Stimulated activated CD4-positive, alpha-beta T cell treated with anti-CD3 and anti-CD28 coated beads, TNF-alpha, amount 100 ng/mL, for 24 hours (primary cell): ENCODE measurements around the gene SELENOI.
"Not testable (repeated sequence)": the region's sequence is repeated elsewhere in the genome, so short reads cannot be mapped to it uniquely, and the experiment has no call there.

ENCODE experiments used
- DNase-seq, 3 experiments: peaks; one replicate each; pipeline ENCODE4 v3.0.0-alpha.2; 2020; ENCODE audit warnings: low read depth in 3 of 3

SELENOI gene

GRCh38 chr2:26356111-26356510, 10.2 kb downstream of the SELENOI start:
- DNase-seq: no peak

DNA sequence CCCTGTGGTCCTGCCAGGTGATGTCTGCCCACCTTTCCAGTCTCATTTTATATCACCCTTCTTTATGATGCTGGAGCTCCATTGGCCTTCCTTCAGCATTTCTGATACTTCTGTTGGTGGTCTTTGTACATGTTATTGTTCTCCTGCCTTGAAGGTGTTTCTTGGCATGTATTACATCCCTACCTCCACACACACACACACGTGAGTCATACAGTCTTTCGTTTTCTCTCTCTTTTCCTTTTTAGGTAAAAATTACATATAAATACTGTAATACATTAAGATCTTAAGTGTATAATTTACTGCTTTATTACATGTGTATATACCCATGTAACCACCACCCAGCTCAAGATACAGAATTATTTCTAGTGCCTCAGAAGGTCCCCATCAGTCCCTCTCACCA, 10.8 kb downstream of the SELENOI start:
- DNase-seq: no peak

DNA sequence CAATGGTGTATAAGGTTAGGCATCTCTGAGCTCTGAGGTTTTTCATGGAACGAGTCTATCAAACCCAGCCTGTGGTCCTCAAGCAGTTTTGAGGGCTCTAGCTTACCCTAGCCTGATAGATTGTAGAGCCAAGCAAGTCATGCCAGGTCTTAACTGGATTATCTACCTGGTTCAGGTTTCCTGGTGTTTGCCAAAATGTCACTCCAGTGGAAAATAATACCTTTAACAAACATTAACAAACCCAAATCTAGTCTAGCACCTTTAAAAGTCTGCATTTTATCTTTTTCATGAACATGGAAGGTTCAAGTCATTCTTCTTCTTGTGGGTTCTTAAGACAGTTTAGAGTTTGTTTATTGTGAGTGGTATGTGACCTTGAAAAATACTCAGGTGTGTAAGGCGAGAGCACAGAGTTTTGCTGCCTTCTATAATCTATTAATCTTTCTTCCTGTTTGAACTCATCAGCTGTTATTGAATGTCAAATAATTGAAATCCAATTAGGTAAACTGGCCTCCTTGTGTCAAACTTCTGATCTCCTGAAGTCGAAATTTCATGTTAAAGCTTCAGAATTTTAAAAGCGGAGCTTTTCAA, 14.0 kb downstream of the SELENOI start:
- no peak for DNase-seq

GRCh38 chr2:26363323-26363722, 17.4 kb downstream of the SELENOI start:
- DNase-seq: no peak

- DNase-seq: no peak
These were observed 18.0 kb downstream of the SELENOI start for GRCh38 chr2:26363958-26364357.

DNA sequence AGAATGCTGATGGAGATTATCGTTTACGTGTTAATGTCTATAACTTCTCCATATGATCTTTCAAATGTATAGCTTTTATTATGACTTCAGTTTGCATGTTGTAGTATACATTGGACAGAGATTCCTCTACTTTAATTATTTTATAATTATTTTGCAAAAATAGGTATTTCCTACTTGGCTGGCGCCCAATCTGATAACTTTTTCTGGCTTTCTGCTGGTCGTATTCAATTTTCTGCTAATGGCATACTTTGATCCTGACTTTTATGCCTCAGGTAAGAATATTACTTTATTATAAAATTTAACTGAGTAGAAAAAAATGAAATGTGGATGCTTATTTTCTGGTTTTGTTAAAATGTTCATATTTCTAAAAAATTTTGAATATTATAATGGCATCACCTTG, 18.7 kb downstream of the SELENOI start:
- no peak for DNase-seq

DNA sequence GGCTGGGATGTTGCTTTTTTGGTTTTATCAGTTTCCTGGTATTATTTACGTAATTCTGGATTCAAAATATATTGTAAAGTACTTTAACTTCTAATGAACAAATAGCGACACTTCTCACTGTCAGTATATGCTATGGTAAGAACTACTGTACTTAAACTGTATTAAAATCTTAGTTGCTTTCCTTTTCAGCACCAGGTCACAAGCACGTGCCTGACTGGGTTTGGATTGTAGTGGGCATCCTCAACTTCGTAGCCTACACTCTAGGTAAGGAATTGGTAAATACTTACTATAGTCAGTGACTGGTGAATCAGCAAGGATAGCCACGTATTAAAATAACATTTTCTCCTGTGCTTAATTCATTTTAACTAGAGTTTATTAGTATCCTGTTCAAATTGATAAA, 21.0 kb downstream of the SELENOI start:
- no peak for DNase-seq

GRCh38 chr2:26369664-26370063, 23.7 kb downstream of the SELENOI start:
- not testable (repeated sequence) for DNase-seq

DNA sequence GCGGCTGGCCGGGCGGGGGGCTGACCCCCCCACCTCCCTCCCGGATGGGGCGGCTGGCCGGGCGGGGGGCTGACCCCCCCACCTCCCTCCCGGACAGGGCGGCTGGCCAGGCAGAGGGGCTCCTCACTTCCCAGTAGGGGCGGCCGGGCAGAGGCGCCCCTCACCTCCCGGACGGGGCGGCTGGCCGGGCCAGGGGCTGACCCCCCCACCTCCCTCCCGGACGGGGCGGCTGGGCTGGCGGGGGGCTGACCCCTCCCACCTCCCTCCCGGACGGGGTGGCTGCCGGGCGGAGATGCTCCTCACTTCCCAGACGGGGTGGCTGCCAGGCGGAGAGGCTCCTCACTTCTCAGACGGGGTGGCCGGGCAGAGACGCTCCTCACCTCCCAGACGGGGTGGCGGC, 25.0 kb downstream of the SELENOI start:
- DNase-seq: not testable (repeated sequence)

- no peak for DNase-seq
These were observed 30.9 kb downstream of the SELENOI start for GRCh38 chr2:26376799-26377198.

GRCh38 chr2:26380281-26380680, 34.3 kb downstream of the SELENOI start:
- no peak for DNase-seq

DNA sequence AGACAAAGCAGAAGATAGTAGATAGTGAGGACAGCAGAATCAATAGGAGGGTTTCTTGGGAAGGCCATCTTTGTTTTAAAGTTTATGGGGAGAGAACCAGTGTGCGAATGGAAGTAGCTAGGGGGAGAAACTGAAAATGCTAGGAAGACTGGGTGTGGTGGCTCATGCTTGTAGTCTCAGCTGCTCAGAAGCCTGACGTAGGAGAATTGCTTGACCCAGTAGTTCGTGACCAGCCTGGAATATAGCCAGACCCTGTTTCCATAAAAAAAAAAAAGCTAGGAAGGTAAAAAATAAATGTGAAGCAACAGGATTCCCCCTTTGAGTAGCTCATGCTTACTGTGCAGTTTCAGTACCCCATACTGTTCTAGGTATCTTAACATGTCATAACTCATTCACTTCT, 36.6 kb downstream of the SELENOI start:
- no peak for DNase-seq

DNA sequence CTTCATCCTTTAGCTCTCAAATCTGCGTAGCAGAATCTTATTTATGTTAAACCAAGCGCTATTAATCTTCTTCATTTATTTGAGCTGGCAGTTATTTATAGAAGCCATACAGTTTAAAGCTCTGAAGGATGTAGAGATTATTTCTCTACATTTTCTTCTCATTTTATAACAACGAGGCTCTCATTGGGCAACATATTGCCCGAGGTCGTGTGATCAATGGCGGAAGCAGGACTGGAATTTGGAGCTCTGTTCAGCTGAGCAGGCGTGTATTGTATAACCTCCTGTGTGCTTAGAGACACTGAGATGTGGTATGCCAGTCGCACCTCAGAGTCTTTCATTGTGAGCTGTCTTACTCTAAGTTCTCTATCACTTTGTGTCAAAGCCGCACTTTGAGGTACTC, 38.2 kb downstream of the SELENOI start:
- no peak for DNase-seq

- DNase-seq: no peak
These were observed 38.7 kb downstream of the SELENOI start for GRCh38 chr2:26384597-26384996.

DNA sequence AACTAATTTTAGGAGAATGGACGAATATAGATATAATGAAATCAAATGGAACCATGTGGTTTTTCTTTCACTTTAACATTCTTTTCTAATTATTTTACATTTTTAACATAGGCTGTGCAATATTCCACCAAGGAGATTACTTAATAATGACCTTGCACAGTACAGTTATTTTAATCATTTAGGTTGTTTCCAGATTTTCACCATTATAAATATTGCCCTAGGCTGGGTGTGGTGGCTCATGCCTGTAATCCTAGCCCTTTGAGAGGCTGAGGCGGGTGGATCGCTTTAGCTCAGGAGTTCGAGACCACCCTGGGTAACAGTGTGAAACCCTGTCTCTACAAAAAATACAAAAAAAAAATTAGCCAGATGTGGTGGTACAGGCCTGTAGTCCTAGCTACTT, 41.2 kb downstream of the SELENOI start:
- no peak for DNase-seq

- DNase-seq: no peak
These were observed 48.8 kb downstream of the SELENOI start for GRCh38 chr2:26394694-26395093.

DNA sequence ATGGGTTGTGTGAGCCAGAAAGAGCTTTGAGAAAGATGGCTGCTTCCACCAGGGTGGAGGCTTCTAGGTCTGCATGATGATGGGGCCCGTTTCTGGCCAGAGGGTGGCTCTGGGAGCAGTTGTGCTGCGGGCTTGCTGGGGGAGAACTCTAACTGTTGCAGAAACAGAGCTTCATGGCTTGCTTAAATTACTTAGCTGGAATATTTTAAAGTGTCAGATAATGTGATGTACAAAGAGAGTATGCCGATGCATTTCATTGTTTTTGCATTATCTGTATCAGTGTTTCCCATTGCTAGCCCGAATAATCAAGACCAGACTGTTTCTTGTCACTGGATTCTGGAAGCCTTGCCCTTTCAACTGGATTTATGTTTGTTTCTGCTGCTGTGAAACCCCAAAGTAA, 49.5 kb downstream of the SELENOI start:
- DNase-seq: no peak

DNA sequence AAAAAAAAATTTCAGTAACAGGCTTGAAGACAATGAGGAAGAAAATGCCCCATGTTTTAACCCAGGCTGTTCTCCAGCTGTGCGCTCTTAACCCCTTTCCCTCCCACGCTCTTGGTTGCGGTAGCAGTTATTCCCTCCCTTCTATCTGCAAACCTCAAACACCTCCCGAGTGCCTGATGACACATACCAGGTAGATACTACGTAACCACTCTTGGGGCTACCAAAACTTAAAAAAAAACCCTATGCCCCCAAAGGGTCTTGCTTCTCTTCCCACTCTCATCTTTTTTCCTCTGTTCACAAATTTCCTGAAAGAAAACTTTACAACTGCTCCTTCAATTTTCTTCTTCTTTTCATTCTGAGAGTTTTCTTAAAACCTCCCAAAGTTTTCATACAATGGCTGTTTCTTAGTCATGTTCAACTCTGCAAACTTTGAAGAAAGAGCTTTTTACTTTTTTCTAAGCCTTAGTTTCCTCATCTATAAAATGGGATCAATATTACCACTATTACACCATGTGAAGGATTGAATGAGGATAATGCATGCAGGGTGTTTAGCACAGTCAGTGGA, 50.9 kb downstream of the SELENOI start:
- peak in 2 of 3 experiments; percentile 13 to 21 for DNase-seq

- DNase-seq: no peak
These were observed 53.9 kb downstream of the SELENOI start for GRCh38 chr2:26399771-26400376.

GRCh38 chr2:26400723-26401122, 54.8 kb downstream of the SELENOI start:
- DNase-seq: no peak

DNA sequence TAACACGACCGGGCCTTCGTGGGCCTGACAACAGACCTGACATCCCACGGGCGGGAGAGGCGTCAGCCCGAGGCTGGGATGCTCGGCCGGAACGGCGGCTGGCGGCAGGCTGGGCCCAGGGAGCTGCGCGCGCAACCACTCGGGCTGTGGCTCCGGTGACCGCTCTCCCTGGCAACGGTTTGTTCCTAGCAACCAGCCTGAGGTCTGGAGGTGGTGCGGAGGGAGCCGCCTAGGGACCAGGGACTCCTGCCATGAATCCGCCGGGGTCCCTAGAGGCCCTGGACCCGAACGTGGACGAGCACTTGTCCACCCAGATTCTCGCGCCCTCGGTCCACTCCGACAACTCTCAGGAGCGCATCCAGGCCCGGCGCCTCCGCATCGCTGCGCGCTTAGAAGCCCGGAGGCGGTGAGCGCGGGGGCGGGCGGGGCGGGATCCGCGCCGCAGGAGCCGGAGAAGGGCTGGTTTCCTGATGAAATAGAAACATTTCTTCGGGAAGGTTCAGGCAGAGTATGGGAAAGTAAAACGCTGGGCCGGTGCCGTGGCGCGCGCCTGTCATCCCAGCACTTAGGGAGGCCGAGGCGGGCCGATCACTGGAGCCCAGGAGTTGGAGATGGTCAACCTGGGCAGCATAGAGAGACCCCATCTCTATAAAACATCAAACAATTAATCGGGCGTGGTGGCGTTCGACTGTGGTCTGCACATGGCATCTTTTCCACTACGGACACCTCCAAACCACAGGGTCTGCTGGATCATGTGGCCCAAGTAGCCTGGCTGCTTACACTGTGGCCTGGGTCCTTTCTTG, 56.0 kb downstream of the SELENOI start, which contains the start of gene DRC1:
Gene DRC1, plus strand, starts transcription at position 182 of the 803 bp plus-strand sequence. Its CDS starts 70 bp downstream, at position 252.
- peak in 1 of 3 experiments; percentile 25 for DNase-seq

DNA sequence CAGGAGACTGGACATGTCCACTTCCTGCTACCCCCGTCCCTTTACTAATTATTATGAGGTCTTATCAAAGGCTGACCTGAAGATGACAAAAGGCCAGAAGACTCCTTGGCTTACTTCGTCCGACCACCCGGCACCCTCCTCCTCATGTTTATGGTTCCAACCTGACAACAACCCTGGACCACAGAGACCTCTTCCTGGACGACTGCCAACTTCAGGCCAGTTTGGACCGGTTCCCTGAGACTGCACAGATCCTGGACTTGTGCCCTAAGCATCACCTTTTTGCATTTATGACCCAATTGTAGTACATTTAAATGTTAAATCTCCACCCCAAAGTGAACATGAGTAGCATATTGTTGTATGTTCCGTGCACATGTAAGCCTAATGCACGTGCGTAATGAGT, 61.6 kb downstream of the SELENOI start:
- DNase-seq: no peak

DNA sequence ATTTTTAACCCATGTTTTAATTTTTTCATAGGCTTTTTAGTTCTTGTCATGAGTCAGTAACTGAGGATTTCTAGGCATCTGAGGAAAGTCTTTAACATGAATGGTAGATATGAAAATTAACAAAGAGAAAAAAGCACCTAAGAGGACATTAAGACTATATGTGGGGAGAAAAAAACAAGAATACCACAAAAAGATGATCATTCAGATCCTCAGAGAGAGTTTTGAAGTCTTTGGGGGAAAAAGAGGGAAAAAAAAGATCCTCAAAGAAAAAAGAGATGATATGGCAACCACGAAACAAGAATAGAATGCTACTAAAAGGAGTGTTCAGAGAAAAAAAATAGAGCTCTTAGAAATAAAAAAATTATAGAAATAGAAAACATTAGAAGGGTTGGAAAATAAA, 63.8 kb downstream of the SELENOI start:
- no peak for DNase-seq
